Hepatocyte (in vitro differentiated cells): ENCODE data around the gene GDPGP1.

Experiments used
- EZH2 ChIP-seq: fragments of 200-600 bp; sonication (generic); IDR thresholded peaks from 2 replicates; pipeline ENCODE4 v1.6.1; 2016; ENCODE audit warnings: antibody characterized with exemption, mild to moderate bottlenecking, borderline replicate concordance
- TF ChIP-seq, protein P1 (sequence below): fragments of 200-600 bp; sonication (generic); IDR thresholded peaks from 2 replicates; pipeline ENCODE4 v1.5.1; 2016; ENCODE audit warnings: antibody characterized with exemption, mild to moderate bottlenecking; ENCODE audit not compliant: poor library complexity

DNA sequence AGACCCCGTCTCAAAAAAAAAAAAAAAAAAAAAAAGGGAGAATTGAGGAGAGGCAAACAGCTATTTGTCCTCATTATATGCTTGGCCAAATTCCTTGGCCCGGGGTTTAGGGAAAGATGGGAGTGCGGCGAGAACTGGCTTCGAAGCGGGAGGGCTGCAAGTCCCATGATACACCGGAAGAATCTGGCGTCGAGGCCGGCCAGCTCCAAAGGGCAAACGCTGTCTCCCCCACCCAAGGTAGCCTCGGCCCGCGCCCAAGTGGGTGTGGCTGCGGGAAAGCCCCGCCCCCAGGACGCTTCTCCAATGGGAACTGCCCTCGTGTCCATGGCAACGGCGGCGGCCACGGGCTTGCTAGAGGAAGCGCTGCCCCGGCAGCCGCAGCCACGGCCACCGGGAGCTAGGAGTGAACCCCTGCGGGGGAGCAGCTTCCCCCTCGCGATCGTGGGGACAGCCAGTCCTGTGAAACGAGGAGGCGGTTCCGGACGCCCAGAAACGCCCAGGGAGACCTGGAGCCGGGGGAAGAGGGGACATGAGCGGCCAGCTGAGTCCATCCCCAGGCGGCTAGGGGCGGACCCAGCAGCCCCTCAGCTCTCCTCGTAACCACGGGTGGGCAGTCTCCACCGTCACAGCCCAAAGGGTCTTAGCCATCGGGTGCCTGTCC lies 15.3 kb downstream of the GDPGP1 start, which contains the start of gene TTLL13:
- TF ChIP-seq, protein P1, sequence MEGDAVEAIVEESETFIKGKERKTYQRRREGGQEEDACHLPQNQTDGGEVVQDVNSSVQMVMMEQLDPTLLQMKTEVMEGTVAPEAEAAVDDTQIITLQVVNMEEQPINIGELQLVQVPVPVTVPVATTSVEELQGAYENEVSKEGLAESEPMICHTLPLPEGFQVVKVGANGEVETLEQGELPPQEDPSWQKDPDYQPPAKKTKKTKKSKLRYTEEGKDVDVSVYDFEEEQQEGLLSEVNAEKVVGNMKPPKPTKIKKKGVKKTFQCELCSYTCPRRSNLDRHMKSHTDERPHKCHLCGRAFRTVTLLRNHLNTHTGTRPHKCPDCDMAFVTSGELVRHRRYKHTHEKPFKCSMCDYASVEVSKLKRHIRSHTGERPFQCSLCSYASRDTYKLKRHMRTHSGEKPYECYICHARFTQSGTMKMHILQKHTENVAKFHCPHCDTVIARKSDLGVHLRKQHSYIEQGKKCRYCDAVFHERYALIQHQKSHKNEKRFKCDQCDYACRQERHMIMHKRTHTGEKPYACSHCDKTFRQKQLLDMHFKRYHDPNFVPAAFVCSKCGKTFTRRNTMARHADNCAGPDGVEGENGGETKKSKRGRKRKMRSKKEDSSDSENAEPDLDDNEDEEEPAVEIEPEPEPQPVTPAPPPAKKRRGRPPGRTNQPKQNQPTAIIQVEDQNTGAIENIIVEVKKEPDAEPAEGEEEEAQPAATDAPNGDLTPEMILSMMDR, result no peak
- no peak for TF ChIP-seq EZH2
